ENCODE results near the gene SH2D2A.

GRCh38 chr1:156836892-156837291, 20.2 kb upstream of the SH2D2A start:
- no peak for TF ChIP-seq POLR2A (IDR thresholded peaks at IDR 0.05; ENCODE audit: low read depth, low read length)
- TF ChIP-seq POLR2AphosphoS5 (IDR thresholded peaks at IDR 0.05; ENCODE audit: low read depth, low read length), result no peak
- no peak for TF ChIP-seq PAX5 (IDR thresholded peaks at IDR 0.05; ENCODE audit: insufficient read depth, low read length, severe bottlenecking)
